Kidney (tissue), 19 donors: ENCODE results near the gene GOLGA8K. TPM values are rescaled to one million over a fixed set of nuclear protein-coding genes. Genes with fewer than 3 reads are reported as not detected.
"Not testable (repeated sequence)": the region's sequence is repeated elsewhere in the genome, so short reads cannot be mapped to it uniquely, and the experiment has no call there.

Experiments used
- DNase-seq, 5 donors: peaks; one replicate each; pipeline ENCODE4 v3.0.0-alpha.2; 2013 to 2020
- FAIRE-seq: peaks from 2 replicates; lab custom pipeline; 2012; peaks lifted over from hg19 to GRCh38; lab: Jason Lieb, UNC
- H3K27ac ChIP-seq, 2 donors: one replicate each; pipeline ENCODE4 v1.7.0; 2013; ENCODE audit warnings: low read depth in 2 of 2, low read length in 2 of 2, inconsistent platforms in 1 of 2
- H3K27me3 ChIP-seq: one replicate; pipeline ENCODE4 v1.7.1; 2013; ENCODE audit warnings: low read length, inconsistent platforms; ENCODE audit not compliant: control insufficient read depth, insufficient read depth
- H3K36me3 ChIP-seq, 3 donors: one replicate each; pipeline versions ENCODE4 v1.7.0 to v1.7.1; 2013; ENCODE audit warnings: low read length in 3 of 3, control low read depth in 1 of 3, inconsistent platforms in 1 of 3; ENCODE audit not compliant: insufficient read depth in 3 of 3, control insufficient read depth in 2 of 3
- H3K4me1 ChIP-seq, 3 donors: one replicate each; pipeline versions ENCODE4 v1.7.0 to v1.7.1; 2013; ENCODE audit warnings: low read length in 3 of 3, inconsistent platforms in 1 of 3, low read depth in 1 of 3; ENCODE audit not compliant: control insufficient read depth in 2 of 3, insufficient read depth in 2 of 3
- H3K4me3 ChIP-seq, 3 donors: one replicate each; pipeline versions ENCODE4 v1.7.0 to v1.8.1; 2013; ENCODE audit warnings: low read length in 3 of 3, control low read depth in 1 of 3, inconsistent platforms in 1 of 3
- H3K9ac ChIP-seq, 3 donors: one replicate each; pipeline versions ENCODE4 v1.7.0 to v1.7.1; 2013; ENCODE audit warnings: low read length in 3 of 3, control low read depth in 1 of 3, inconsistent platforms in 1 of 3
- H3K9me3 ChIP-seq, 3 donors: one replicate each; pipeline versions ENCODE4 v1.7.0 to v1.7.1; 2013; ENCODE audit warnings: low read length in 3 of 3, control low read depth in 1 of 3, inconsistent platforms in 1 of 3; ENCODE audit not compliant: control insufficient read depth in 2 of 3, insufficient read depth in 1 of 3
- intact Hi-C: fragments of 100-400 bp; cut with DNase I; formaldehyde crosslinking; loops from one replicate; pipeline ENCODE4 v1.11.1; 2022
- long read RNA-seq, 10 donors: library from polyadenylated mRNA in 1 of 10; unstranded in 1 of 10; transcript quantifications; one replicate each; pipeline ENCODE4 v2.0.0 and lab custom pipeline, GENCODE V29; 2021 to 2026
- polyA plus RNA-seq: library from polyadenylated mRNA; stranded (reverse); fragments of 350-450 nt; fragmentation: Illumina TruSeq; extraction: RNeasy Lipid Tissue Mini Kit (QIAGEN cat#74804); gene quantifications from one replicate; pipeline ENCODE4 v1.2.3, GENCODE V29; 2014; ENCODE audit warnings: low read depth, low replicate concordance; ENCODE audit not compliant: insufficient read depth
- total RNA-seq: library from RNA; stranded (reverse); fragmentation: NEBNext Ultra II Directional; extraction: Animal tissue kit (Norgen Biotek cat#: 25700); gene quantifications from one replicate; pipeline ENCODE4 v1.2.1, GENCODE V29; 2021
- donor health status: control.
- donor health status: control.
- donor health status: DM: yes; HTN: yes; CAD: no.
- donor health status: Normal renal cell carcinoma (clear cell type).

Gene GOLGA8K
- 1.6 TPM for total RNA-seq
- not detected for polyA plus RNA-seq
- long read RNA-seq, donor 1: 0 reads
- long read RNA-seq, donor 2: 0 reads
- long read RNA-seq, donor 3: 0 reads
- long read RNA-seq, donor 4: 0 reads
- long read RNA-seq, donor 5: 0 reads
- long read RNA-seq, donor 6: 0 reads
- long read RNA-seq, donor 7: 0 reads
- long read RNA-seq, donor 8: 0 reads
- long read RNA-seq, donor 9: 0 reads
- long read RNA-seq, donor 10: 0 reads

DNA sequence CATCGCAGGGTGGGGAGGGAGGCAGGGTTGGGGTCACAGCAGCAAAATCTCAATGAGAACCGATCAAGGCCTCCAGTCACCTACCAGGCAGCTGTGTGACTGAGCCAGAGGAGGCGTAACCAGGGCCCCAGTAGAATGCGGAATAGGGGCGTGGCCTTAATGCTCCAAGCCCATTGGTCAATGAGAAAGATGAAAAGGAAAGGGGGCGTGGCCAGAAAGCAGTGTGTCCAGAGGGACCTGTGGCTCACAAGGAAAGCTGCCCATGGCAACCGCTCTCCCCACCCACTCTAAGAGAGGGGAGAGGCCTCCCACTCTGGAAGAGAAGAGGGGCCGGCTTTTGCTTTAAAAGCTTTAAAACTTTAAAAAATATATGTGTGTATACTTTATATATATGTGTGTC is at the start of gene GOLGA8K:
GOLGA8K (minus strand) TSS at position 101 of the 400 bp plus-strand sequence; CDS start at position 3, 98 bp downstream.
- not testable (repeated sequence) for H3K9me3 ChIP-seq, FAIRE-seq

GRCh38 chr15:32440445-32440977 is 37.4 kb upstream of the GOLGA8K start:
- H3K27ac ChIP-seq, H3K36me3 ChIP-seq, intact Hi-C loops, H3K4me3 ChIP-seq, H3K9ac ChIP-seq, H3K9me3 ChIP-seq, H3K27me3 ChIP-seq, H3K4me1 ChIP-seq, FAIRE-seq: not testable (repeated sequence)
- DNase-seq: peak in 1 of 5 donors; percentile 29

More for the DNA sequence above, at the start of gene GOLGA8K:
- H3K4me3 ChIP-seq, DNase-seq, H3K4me1 ChIP-seq, H3K36me3 ChIP-seq, intact Hi-C loops, H3K27ac ChIP-seq, H3K27me3 ChIP-seq, H3K9ac ChIP-seq: not testable (repeated sequence)

DNA sequence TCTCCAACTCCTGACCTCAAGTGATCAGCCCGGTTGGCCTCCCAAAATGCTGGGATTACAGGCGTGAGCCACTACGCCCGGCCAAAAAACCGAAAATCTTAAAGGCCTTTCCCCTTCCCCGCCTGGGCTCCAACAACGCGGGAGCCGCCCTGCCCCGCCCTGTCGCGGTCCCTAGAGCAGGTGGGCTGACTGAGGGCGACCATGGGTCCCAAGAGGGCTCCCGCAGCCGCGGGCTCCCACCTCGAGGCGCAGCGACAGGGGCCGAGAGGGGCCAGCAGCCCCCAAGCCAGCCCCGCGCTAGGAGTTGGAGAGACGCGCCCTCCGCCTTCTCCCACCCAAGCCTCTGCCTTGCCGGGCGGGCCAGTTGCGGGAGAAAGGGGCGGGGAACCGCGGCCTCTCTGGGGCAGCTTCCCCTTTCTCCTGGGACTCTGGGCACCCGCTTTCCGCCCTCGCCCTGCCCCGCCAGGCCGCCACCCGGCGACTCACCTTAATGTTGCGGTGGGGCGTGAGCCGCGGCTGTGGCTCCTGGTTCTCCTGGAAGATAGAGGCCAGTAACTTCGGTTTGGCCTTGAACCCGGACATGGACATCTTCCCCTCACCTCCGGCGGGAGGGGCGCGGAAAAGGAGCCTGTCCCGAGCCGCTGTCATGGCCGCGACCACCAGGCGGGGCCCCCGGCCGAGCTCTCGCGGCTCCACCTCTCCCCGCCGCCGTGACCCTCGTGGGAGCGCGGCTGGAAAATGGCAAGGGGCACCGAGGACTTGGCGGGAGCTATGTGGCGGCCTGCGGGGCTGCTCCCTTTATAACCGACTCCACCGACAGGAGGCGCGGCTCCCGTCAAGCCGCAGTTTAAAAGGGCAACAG is 31.2 kb upstream of the GOLGA8K start:
- H3K4me3 ChIP-seq, H3K36me3 ChIP-seq, H3K27ac ChIP-seq, H3K4me1 ChIP-seq, H3K9ac ChIP-seq, H3K27me3 ChIP-seq, FAIRE-seq, H3K9me3 ChIP-seq, DNase-seq, intact Hi-C loops: not testable (repeated sequence)

DNA sequence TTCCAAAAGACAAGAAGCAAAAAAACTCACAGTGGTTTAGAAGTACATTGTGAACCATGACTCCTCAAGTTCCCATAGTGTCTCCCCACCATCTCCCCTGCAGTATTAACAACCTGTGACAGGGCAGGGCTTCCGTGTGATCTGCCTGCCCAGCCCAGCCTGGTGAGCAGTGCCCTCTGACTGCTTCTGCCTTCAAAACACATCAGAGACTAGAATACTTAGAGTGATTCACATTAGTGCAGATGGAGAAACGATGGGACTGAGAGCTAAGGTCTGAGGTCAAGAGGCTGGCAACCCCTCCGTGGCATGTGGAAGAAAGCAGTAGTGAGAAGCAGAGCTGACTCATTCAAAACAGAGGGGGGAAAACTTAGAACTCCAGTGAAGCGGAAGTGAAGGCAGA is 24.5 kb upstream of the GOLGA8K start:
- H3K4me1 ChIP-seq, intact Hi-C loops, H3K4me3 ChIP-seq, FAIRE-seq, H3K27ac ChIP-seq, H3K27me3 ChIP-seq, H3K9ac ChIP-seq, H3K9me3 ChIP-seq, DNase-seq, H3K36me3 ChIP-seq: not testable (repeated sequence)

GRCh38 chr15:32426511-32426910 is 23.4 kb upstream of the GOLGA8K start:
- DNase-seq, intact Hi-C loops: not testable (repeated sequence)

DNA sequence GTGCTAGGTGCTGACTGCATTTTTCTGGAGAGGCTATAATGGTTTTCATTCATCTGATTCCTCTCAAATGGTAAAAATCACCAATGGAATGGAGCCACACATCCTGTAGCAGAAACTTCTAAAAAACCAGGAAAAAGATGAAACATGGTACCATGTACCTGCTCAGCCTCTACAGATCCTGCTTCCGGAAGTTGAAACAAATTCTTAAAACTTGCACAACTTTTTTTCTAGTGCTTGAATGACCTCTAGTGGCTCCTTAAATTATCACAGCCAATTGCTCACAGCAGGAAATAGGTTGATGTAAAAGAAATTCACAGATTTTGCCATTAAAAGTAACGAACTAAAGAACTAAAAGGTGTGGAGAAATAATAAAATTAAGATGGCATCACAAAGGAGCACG is 4.8 kb upstream of the GOLGA8K start:
- intact Hi-C loops, H3K27me3 ChIP-seq, H3K9ac ChIP-seq, H3K36me3 ChIP-seq, H3K27ac ChIP-seq, DNase-seq, H3K4me1 ChIP-seq, H3K4me3 ChIP-seq, H3K9me3 ChIP-seq: not testable (repeated sequence)
- peak; percentile 85 for FAIRE-seq

More at GRCh38 chr15:32426511-32426910, 23.4 kb upstream of the GOLGA8K start:
- FAIRE-seq, H3K4me1 ChIP-seq, H3K36me3 ChIP-seq, H3K9me3 ChIP-seq, H3K9ac ChIP-seq, H3K27me3 ChIP-seq, H3K27ac ChIP-seq, H3K4me3 ChIP-seq: not testable (repeated sequence)

- H3K4me3 ChIP-seq, H3K9ac ChIP-seq, H3K27ac ChIP-seq, H3K27me3 ChIP-seq, H3K36me3 ChIP-seq, H3K4me1 ChIP-seq, H3K9me3 ChIP-seq, intact Hi-C loops, DNase-seq, FAIRE-seq: not testable (repeated sequence)
These were observed 6.6 kb downstream of the GOLGA8K start for GRCh38 chr15:32396522-32396921.

- H3K27ac ChIP-seq, H3K36me3 ChIP-seq, H3K4me3 ChIP-seq, H3K9ac ChIP-seq, DNase-seq, intact Hi-C loops, H3K27me3 ChIP-seq, FAIRE-seq, H3K9me3 ChIP-seq, H3K4me1 ChIP-seq: not testable (repeated sequence)
These were observed 8.3 kb downstream of the GOLGA8K start for GRCh38 chr15:32394745-32395144.
